Measurements from ENCODE around the gene SLC16A8.

- TF ChIP-seq CTCF (IDR thresholded peaks at IDR 0.05) (no peak), POLR2A (IDR thresholded peaks at IDR 0.05) (no peak)
Observed at GRCh38 chr22:38127869-38128268, 43.9 kb upstream of the SLC16A8 start.

Data from uterus (tissue), 2 donors.